H1 (cell line): ENCODE data around the gene ZBTB16. TPM values are rescaled to one million over a fixed set of nuclear protein-coding genes. Genes with fewer than 3 reads are reported as not detected.

Source experiments
- CTCF ChIA-PET: fragments of 300-600 bp; sonication (Branson Sonifier 250); formaldehyde crosslinking; loops from one replicate; lab custom pipeline; 2021; ENCODE audit not compliant: partially characterized antibody; lab: Charles Lee
- POLR2A ChIA-PET: fragments of 300-600 bp; sonication (Branson Sonifier 250); formaldehyde crosslinking; loops from one replicate; lab custom pipeline; 2021; ENCODE audit warnings: inconsistent platforms; ENCODE audit not compliant: partially characterized antibody; lab: Charles Lee
- DNase-seq, 2 experiments: peaks; one replicate each; pipeline versions ENCODE4 v3.0.0 to v3.0.0-alpha.2; 2010 to 2022; ENCODE audit warnings: low spot score in 2 of 2, low read depth in 1 of 2, mixed read lengths in 1 of 2
- FAIRE-seq: peaks from 2 replicates; lab custom pipeline; 2011; peaks lifted over from hg19 to GRCh38; lab: Jason Lieb, UNC
- H2AFZ ChIP-seq: 2 replicates; pipeline ENCODE4 v1.8.1; 2012; ENCODE audit warnings: low read length, inconsistent platforms
- H2AK5ac ChIP-seq: 2 replicates; pipeline ENCODE4 v1.6.1; 2013; ENCODE audit warnings: low read depth, low read length
- H2BK120ac ChIP-seq: replicated peaks from 2 replicates; pipeline ENCODE3; 2013; ENCODE audit warnings: low read depth, low read length, inconsistent platforms
- H2BK12ac ChIP-seq: 2 replicates; pipeline ENCODE4 v1.6.1; 2013; ENCODE audit warnings: low read depth, low read length
- H2BK15ac ChIP-seq: 2 replicates; pipeline ENCODE4 v1.6.1; 2013; ENCODE audit warnings: low read length
- H2BK20ac ChIP-seq: 2 replicates; pipeline ENCODE4 v1.6.1; 2013; ENCODE audit warnings: low read length
- H2BK5ac ChIP-seq: 2 replicates; pipeline ENCODE4 v1.6.1; 2013; ENCODE audit warnings: low read depth, low read length
- H3K14ac ChIP-seq: 2 replicates; pipeline ENCODE4 v1.6.1; 2013; ENCODE audit warnings: inconsistent platforms; ENCODE audit not compliant: insufficient read length
- H3K18ac ChIP-seq: 2 replicates; pipeline ENCODE4 v1.6.1; 2013; ENCODE audit warnings: low read length; ENCODE audit errors: extremely low read depth
- H3K23ac ChIP-seq: 2 replicates; pipeline ENCODE4 v1.6.1; 2013; ENCODE audit warnings: inconsistent platforms; ENCODE audit not compliant: insufficient read length
- H3K23me2 ChIP-seq: 2 replicates; pipeline ENCODE4 v1.6.1; 2013; ENCODE audit warnings: low read depth, low read length
- H3K27ac ChIP-seq: 2 replicates; pipeline ENCODE4 v1.6.1; 2011; ENCODE audit warnings: low read depth, low read length, inconsistent platforms
- H3K27me3 ChIP-seq, 4 experiments: replicated peaks in 1 of 4; 1 replicate in 1 of 4; 2 replicates in 3 of 4; pipeline versions ENCODE4 v1.6.1 to v1.8.1; 2011 to 2013; ENCODE audit warnings: low read length in 3 of 4, mild to moderate bottlenecking in 3 of 4, inconsistent platforms in 2 of 4, mixed read lengths in 2 of 4, moderate library complexity in 1 of 4; ENCODE audit not compliant: control insufficient read depth in 3 of 4, insufficient read depth in 3 of 4; ENCODE audit errors: extremely low read depth in 1 of 4
- H3K36me3 ChIP-seq, 4 experiments: 2 replicates each; pipeline versions ENCODE4 v1.6.1 to v1.8.1; 2011 to 2013; ENCODE audit warnings: mild to moderate bottlenecking in 4 of 4, low read length in 3 of 4, moderate library complexity in 2 of 4, control low read depth in 1 of 4, inconsistent platforms in 1 of 4; ENCODE audit not compliant: insufficient read depth in 4 of 4, control insufficient read depth in 2 of 4
- H3K4ac ChIP-seq: replicated peaks from 2 replicates; pipeline ENCODE3; 2013; ENCODE audit warnings: low read length, low read depth, mixed read lengths, inconsistent platforms; ENCODE audit not compliant: insufficient read length
- H3K4me1 ChIP-seq, 4 experiments: replicated peaks in 1 of 4; 1 replicate in 1 of 4; 2 replicates in 3 of 4; pipeline versions ENCODE4 v1.6.1 to v1.8.1; 2011 to 2013; ENCODE audit warnings: low read length in 3 of 4, inconsistent platforms in 2 of 4, mixed read lengths in 1 of 4; ENCODE audit not compliant: insufficient read depth in 4 of 4, control insufficient read depth in 3 of 4
- H3K4me2 ChIP-seq, 2 experiments: 2 replicates each; pipeline versions ENCODE4 v1.6.1 to v1.8.1; 2011 to 2013; ENCODE audit warnings: low read depth in 2 of 2, low read length in 2 of 2, control low read depth in 1 of 2, inconsistent platforms in 1 of 2, mild to moderate bottlenecking in 1 of 2; ENCODE audit not compliant: insufficient read depth in 1 of 2
- H3K4me3 ChIP-seq, 4 experiments: fragments of 200-600, 300-600 bp in 1 of 4; sonication (generic), shearing (Covaris generic), sonication (Bioruptor Twin) in 1 of 4; 2 replicates each; pipeline versions ENCODE4 v1.5.1 to v1.8.1; 2011 to 2016; ENCODE audit warnings: low read length in 4 of 4, low read depth in 3 of 4, control low read depth in 2 of 4, inconsistent platforms in 2 of 4, mild to moderate bottlenecking in 2 of 4, mixed read lengths in 1 of 4, moderate library complexity in 1 of 4; ENCODE audit not compliant: insufficient read depth in 2 of 4; ENCODE audit errors: extremely low read depth in 1 of 4
- H3K56ac ChIP-seq: replicated peaks from 2 replicates; pipeline ENCODE3; 2013; ENCODE audit warnings: low read depth, mild to moderate bottlenecking, mixed read lengths, low read length, inconsistent platforms; ENCODE audit not compliant: insufficient read length
- H3K79me1 ChIP-seq: 2 replicates; pipeline ENCODE4 v1.6.1; 2013; ENCODE audit warnings: low read depth, low read length, control low read depth
- H3K79me2 ChIP-seq, 2 experiments: 2 replicates each; pipeline versions ENCODE4 v1.6.1 to v1.8.1; 2012 to 2013; ENCODE audit warnings: low read length in 2 of 2, mild to moderate bottlenecking in 2 of 2, inconsistent platforms in 1 of 2; ENCODE audit not compliant: insufficient read depth in 2 of 2, control insufficient read depth in 1 of 2
- H3K9ac ChIP-seq, 4 experiments: replicated peaks in 1 of 4; 1 replicate in 1 of 4; 2 replicates in 3 of 4; pipeline versions ENCODE4 v1.6.1 to v1.8.1; 2011 to 2013; ENCODE audit warnings: low read depth in 3 of 4, low read length in 3 of 4, control low read depth in 2 of 4, mild to moderate bottlenecking in 2 of 4, moderate library complexity in 2 of 4, inconsistent platforms in 1 of 4; ENCODE audit errors: extremely low read depth in 1 of 4
- H3K9me3 ChIP-seq, 2 experiments: 2 replicates each; pipeline versions ENCODE4 v1.6.1 to v1.8.1; 2012 to 2013; ENCODE audit warnings: mild to moderate bottlenecking in 2 of 2, moderate library complexity in 2 of 2, control low read depth in 1 of 2, inconsistent platforms in 1 of 2, low read depth in 1 of 2, low read length in 1 of 2, mixed read lengths in 1 of 2; ENCODE audit not compliant: insufficient read depth in 2 of 2
- H4K20me1 ChIP-seq, 2 experiments: replicated peaks in 1 of 2; 2 replicates each; pipeline versions ENCODE3 to v1.8.1; 2011 to 2013; ENCODE audit warnings: inconsistent platforms in 2 of 2, low read length in 2 of 2, mild to moderate bottlenecking in 1 of 2; ENCODE audit not compliant: insufficient read depth in 2 of 2, control insufficient read depth in 1 of 2
- H4K5ac ChIP-seq: 2 replicates; pipeline ENCODE4 v1.6.1; 2013; ENCODE audit warnings: low read length, low read depth, mixed read lengths, inconsistent platforms; ENCODE audit not compliant: insufficient read length
- H4K8ac ChIP-seq: 2 replicates; pipeline ENCODE4 v1.8.0; 2013; ENCODE audit warnings: mild to moderate bottlenecking, moderate library complexity, low read length, inconsistent platforms; ENCODE audit not compliant: insufficient read depth; ENCODE audit errors: extremely low read depth
- H4K91ac ChIP-seq: replicated peaks from 2 replicates; pipeline ENCODE3; 2013; ENCODE audit warnings: low read length, mixed read lengths, inconsistent platforms; ENCODE audit not compliant: insufficient read length
- CHD2 ChIP-seq: IDR thresholded peaks from 2 replicates; pipeline ENCODE4 v1.6.1; 2012; ENCODE audit warnings: low read length, improper control_type of control experiment
- EZH2 ChIP-seq: fragments of 200-600 bp; sonication (generic); IDR thresholded peaks from 2 replicates; pipeline ENCODE4 v1.7.1; 2012; ENCODE audit warnings: low read depth, mild to moderate bottlenecking, moderate library complexity, low read length, inconsistent platforms; ENCODE audit not compliant: severe bottlenecking
- JUN ChIP-seq: IDR thresholded peaks from 2 replicates; pipeline ENCODE4 v1.6.1; 2011; ENCODE audit warnings: low read depth, mild to moderate bottlenecking, improper control_type of control experiment, low read length
- KDM1A ChIP-seq: fragments of 200-600, 300-600 bp; sonication (generic); IDR thresholded peaks from 2 replicates; pipeline ENCODE4 v1.7.1; 2016; ENCODE audit warnings: mild to moderate bottlenecking, low read length, borderline replicate concordance
- POU5F1 ChIP-seq: IDR thresholded peaks from 2 replicates; pipeline ENCODE4 v1.6.1; 2011; ENCODE audit warnings: low read depth, mild to moderate bottlenecking, low read length, moderate library complexity
- SIN3A ChIP-seq, 2 experiments: IDR thresholded peaks in 1 of 2; conservative IDR thresholded peaks in 1 of 2; 2 replicates each; pipeline ENCODE4 v1.6.1; 2011 to 2012; ENCODE audit warnings: low read length in 2 of 2, improper control_type of control experiment in 1 of 2, low read depth in 1 of 2, mild to moderate bottlenecking in 1 of 2
- SIX5 ChIP-seq: IDR thresholded peaks from 2 replicates; pipeline ENCODE4 v1.6.1; 2011; ENCODE audit warnings: mild to moderate bottlenecking, low read depth, low read length
- WGBS, 2 experiments: shearing (Covaris generic) in 1 of 2; methylation state at CpG; one replicate each; pipeline versions ENCODE4 v1.1.6 to v1.1.7; 2013 to 2015; ENCODE audit warnings: low lambda C conversion rate in 2 of 2, mixed read lengths in 2 of 2, inconsistent platforms in 1 of 2, low coverage in 1 of 2, missing lambda C conversion rate in 1 of 2; ENCODE audit not compliant: insufficient replicate concordance in 2 of 2, insufficient coverage in 1 of 2, insufficient read length in 1 of 2; ENCODE audit errors: extremely low coverage in 1 of 2, missing lambda C conversion rate in 1 of 2; 5-methylcytosine and 5-hydroxymethylcytosine counted together
- polyA plus RNA-seq, 7 experiments: library from polyadenylated mRNA; depleted of rRNA in 3 of 7; stranded (reverse) in 5 of 7; unstranded in 2 of 7; fragments of >200 nt in 5 of 7; fragments of 200-250 nt in 2 of 7; gene quantifications; 1 replicate in 5 of 7; 2 replicates in 1 of 7; 4 replicates in 1 of 7; pipeline versions ENCODE4 v1.2.1 to v1.2.3, GENCODE V29; 2011 to 2013; ENCODE audit warnings: missing spikeins in 2 of 7, mixed read lengths in 2 of 7
- total RNA-seq: library from RNA; stranded (reverse); fragmentation: NEBNext Ultra II Directional; extraction: Animal tissue kit (Norgen Biotek cat#: 25700); gene quantifications from 2 replicates; pipeline ENCODE4 v1.2.1, GENCODE V29; 2021
- TF ChIP-seq, protein P1 (sequence below), 3 experiments: IDR thresholded peaks; 1 replicate in 2 of 3; 2 replicates in 1 of 3; pipeline versions ENCODE4 v1.5.1 to v1.6.1; 2011; ENCODE audit warnings: low read length in 3 of 3, mild to moderate bottlenecking in 3 of 3, inconsistent platforms in 2 of 3, low read depth in 1 of 3, moderate library complexity in 1 of 3; ENCODE audit not compliant: insufficient read depth in 1 of 3; ENCODE audit errors: control extremely low read depth in 1 of 3

Gene ZBTB16
- total and polyA plus RNA-seq, 2 of the 8 experiments (the other 6 are each of a cell fraction or from before 2014, with no cell fraction given), result 0.12 to 0.61 TPM

DNA sequence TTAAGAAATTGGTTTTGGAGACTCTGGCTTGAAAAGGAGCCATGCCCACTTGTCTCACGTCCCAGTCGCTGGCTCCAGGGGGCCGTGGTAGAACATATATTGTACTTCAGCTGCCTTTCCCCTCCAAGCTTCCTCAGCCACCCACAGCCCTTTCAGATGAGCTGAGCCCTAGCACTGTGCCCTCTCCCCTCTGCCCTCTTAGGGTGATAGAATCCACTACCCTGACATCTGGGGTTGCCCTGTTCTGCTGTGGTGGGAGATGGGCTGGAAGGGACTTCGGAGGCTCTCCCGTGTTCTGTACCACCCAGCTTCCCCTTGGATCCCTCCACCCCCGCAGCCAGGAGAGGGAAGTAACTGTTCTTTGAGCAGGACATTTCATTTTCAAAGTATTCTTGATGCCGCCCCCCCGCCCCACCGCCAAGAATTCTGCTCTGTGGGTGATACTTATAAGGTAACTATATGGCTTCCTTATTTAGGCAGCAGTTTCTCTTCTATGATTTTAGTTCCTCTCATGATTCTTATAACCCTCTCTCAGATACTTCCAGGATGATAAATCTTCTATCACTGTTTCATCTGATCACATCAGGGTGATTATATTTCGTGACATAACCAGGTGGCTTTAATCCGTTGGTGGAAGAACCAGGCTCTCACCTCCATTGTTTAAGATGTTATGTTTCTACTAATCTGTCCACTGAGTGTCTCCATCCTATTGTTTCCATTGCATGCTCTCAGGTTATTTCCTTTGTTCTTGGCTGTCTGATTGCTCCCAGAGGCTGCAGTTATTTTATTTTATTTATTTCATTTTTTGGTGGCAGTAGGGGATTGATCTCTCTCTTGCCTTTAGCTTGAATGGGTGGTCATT, 24.1 kb downstream of the ZBTB16 start:
- Histone ChIP-seq H3K36me3 (no peaks in the 10 kb centered on the region), H3K9me3 (no peaks in the 10 kb centered on the region), H3K23ac (no peak overlapping the region), H2BK20ac (no peak overlapping the region), H3K27me3 (peaks cover 0 to 14% (median 12%) of the 10 kb centered on the region in 4 experiments; a peak in 4 of 7 replicates), H3K79me2 (no peaks in the 10 kb centered on the region), H3K56ac (no peak overlapping the region), H2AK5ac (no peak overlapping the region), H3K23me2 (no peaks in the 10 kb centered on the region; the same call in 1 of the 2 replicates), H2BK12ac (no peak overlapping the region), H2BK15ac (no peak overlapping the region), H3K27ac (no peak overlapping the region), H3K4me2 (no peak overlapping the region), H2AFZ (no peak overlapping the region), H3K79me1 (no peaks in the 10 kb centered on the region), H4K5ac (no peak overlapping the region), H3K9ac (no peak overlapping the region), H2BK5ac (no peak overlapping the region), H3K18ac (no peak overlapping the region), H3K4ac (no peak overlapping the region), H2BK120ac (no peak overlapping the region), H3K14ac (no peak overlapping the region), H4K91ac (no peak overlapping the region), H3K4me1 (peaks cover 0 to 5% (median 0%) of the 10 kb centered on the region in 4 experiments; a peak in 1 of 7 replicates), H3K4me3 (no peak overlapping the region), H4K8ac (no peak overlapping the region), H4K20me1 (no peaks in the 10 kb centered on the region)
- ChIA-PET POLR2A (no interaction called here), CTCF (interaction anchor here (0.7 to 2.1 kb wide), 9 partner anchors 11 to 197 kb away, joined by 3 to 7 read pairs (median 4); no protein-coding TSS in a partner anchor)
- 77% methylated on average over 11 of the region's 11 CpGs; no CpG with 5 or more reads in 1 of the 2 experiments for WGBS, 2 experiments
- FAIRE-seq, result no peak
- no peak for DNase-seq
- TF ChIP-seq POU5F1, result no peak
- no peak for TF ChIP-seq JUN
- no peak for TF ChIP-seq EZH2
- TF ChIP-seq KDM1A, result no peak
- no peak for TF ChIP-seq SIX5
- TF ChIP-seq, protein P1, sequence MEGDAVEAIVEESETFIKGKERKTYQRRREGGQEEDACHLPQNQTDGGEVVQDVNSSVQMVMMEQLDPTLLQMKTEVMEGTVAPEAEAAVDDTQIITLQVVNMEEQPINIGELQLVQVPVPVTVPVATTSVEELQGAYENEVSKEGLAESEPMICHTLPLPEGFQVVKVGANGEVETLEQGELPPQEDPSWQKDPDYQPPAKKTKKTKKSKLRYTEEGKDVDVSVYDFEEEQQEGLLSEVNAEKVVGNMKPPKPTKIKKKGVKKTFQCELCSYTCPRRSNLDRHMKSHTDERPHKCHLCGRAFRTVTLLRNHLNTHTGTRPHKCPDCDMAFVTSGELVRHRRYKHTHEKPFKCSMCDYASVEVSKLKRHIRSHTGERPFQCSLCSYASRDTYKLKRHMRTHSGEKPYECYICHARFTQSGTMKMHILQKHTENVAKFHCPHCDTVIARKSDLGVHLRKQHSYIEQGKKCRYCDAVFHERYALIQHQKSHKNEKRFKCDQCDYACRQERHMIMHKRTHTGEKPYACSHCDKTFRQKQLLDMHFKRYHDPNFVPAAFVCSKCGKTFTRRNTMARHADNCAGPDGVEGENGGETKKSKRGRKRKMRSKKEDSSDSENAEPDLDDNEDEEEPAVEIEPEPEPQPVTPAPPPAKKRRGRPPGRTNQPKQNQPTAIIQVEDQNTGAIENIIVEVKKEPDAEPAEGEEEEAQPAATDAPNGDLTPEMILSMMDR (IDR thresholded peaks at IDR 0.05; ENCODE audit: control extremely low read depth in 1 of 3, insufficient read depth in 1 of 3, low read depth in 1 of 3, low read length in 3 of 3), result no peak
- TF ChIP-seq CHD2, result no peak
- TF ChIP-seq SIN3A (conservative IDR thresholded peaks at IDR 0.05 in 1 of 2, IDR thresholded peaks at IDR 0.05 in 1 of 2; ENCODE audit: low read depth in 1 of 2, low read length in 2 of 2), result no peak
